Measurements from ENCODE around the gene IFI6. TPM values are rescaled to one million over a fixed set of nuclear protein-coding genes. Genes with fewer than 3 reads are reported as not detected.
"Not testable (repeated sequence)": the region's sequence is repeated elsewhere in the genome, so short reads cannot be mapped to it uniquely, and the experiment has no call there.

IFI6 gene
- total RNA-seq, 4 donors from 2014 or later, result 28.2 to 79.3 (median 69.4) TPM

DNA sequence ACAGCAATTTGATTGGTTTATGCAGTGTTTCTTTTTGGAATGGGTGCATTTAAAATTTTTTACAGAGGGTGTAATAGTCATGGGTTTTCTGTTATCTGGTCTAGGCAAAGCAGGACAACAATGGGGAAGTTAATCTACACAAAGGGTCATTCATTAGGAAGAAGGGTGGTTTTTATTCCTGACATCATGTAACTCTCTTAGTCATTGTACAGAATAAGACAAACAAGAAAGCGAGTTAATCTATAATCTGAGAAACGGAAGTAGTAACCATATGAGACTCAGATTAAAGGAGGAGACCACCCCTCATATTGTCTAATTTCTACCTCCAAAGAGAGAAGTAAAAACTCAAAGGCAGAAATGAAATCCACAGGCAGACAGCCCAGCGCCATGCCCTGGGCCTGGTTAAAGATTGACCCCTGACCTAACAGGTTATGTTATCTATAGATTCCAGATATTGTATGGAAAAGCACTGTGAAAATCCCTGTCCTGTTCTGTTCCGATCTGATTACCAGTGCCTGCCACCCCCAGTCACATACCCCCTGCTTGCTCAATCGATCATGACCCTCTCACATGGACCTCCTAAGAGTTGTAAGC, 10.5 kb upstream of the IFI6 start:
- no peak for TF ChIP-seq POLR2A (IDR thresholded peaks at IDR 0.05)
- 73 to 76% methylated on average over 5 of the region's 5 CpGs for WGBS, 2 donors
- H3K36me3 ChIP-seq, result no peaks in the 10 kb centered on the region
- H3K27me3 ChIP-seq, result no peaks in the 10 kb centered on the region
- DNase-seq (ENCODE audit: low spot score in 2 of 2), result no peak
- H3K4me3 ChIP-seq, result no peak overlapping the region
- H3K27ac ChIP-seq, result no peak overlapping the region
- H3K9me3 ChIP-seq, result peaks cover 0 to 25% (median 4%) of the 10 kb centered on the region in 4 donors
- H3K4me1 ChIP-seq, result no peaks in the 10 kb centered on the region

DNA sequence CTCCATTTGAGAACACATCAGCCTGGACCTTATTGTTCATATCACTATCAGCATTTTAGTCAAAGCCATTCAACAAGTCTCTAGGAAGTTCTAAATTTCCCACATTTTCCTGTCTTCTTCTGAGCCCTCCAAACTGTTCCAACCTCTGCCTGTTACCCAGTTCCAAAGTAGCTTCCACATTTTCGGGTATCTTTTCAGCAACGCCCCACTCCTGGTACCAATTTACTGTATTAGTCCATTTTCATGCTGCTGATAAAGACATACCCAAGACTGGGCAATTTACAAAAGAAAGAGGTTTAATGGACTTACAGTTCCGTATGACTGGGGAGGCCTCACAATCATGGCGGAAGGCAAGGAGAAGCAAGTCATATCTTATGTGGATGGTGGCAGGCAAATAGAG, 9.6 kb upstream of the IFI6 start:
- DNase-seq (ENCODE audit: low spot score in 2 of 2); H3K36me3 ChIP-seq; H3K27ac ChIP-seq; H3K4me1 ChIP-seq; H3K27me3 ChIP-seq; H3K4me3 ChIP-seq: not testable (repeated sequence)
- H3K9me3 ChIP-seq, result peaks cover 0 to 25% (median 4%) of the 10 kb centered on the region in 4 donors
- WGBS, 2 donors, result 97% methylated on average over 4 of the region's 4 CpGs

GRCh38 chr1:27680225-27680791, 8.3 kb upstream of the IFI6 start:
- H3K4me3 ChIP-seq; H3K27ac ChIP-seq; DNase-seq (ENCODE audit: low spot score in 2 of 2); H3K4me1 ChIP-seq; H3K27me3 ChIP-seq; H3K36me3 ChIP-seq: not testable (repeated sequence)
- peaks cover 0 to 25% (median 4%) of the 10 kb centered on the region in 4 donors for H3K9me3 ChIP-seq
- WGBS, 2 donors, result 90 to 100% methylated on average over 2 of the region's 2 CpGs

- Histone ChIP-seq H3K27me3 (no peaks in the 10 kb centered on the region), H3K9me3 (peaks cover 0 to 25% (median 4%) of the 10 kb centered on the region in 4 donors), H3K27ac (no peak overlapping the region), H3K36me3 (no peaks in the 10 kb centered on the region), H3K4me1 (no peaks in the 10 kb centered on the region), H3K4me3 (no peak overlapping the region)
- no peak for DNase-seq (ENCODE audit: low spot score in 2 of 2)
- TF ChIP-seq CTCF (IDR thresholded peaks at IDR 0.05), result no peak
- TF ChIP-seq POLR2A (IDR thresholded peaks at IDR 0.05), result no peak
- no peak for TF ChIP-seq EP300 (IDR thresholded peaks at IDR 0.05)
Measured at GRCh38 chr1:27678747-27679146, 6.8 kb upstream of the IFI6 start.

DNA sequence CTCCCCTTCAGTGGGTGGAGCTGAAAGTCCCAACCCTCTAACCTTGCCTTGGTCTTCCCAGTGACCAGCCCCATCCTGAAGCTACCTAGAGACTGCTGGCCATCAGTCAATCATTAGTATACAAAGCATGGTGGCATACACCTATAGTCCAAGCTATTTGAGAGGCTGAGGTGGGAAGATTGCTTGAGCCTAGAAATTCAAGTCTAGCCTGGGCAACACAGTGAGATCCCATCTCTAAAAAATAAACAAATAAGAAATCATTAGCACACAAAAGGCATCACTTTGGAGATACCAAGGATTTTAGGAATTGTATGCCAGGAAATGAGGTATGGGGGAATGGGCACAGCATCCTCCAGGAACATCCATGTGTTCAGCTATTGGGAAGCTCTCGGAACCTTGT, 4.4 kb upstream of the IFI6 start:
- Histone ChIP-seq H3K9me3 (peaks cover 0 to 14% (median 3%) of the 10 kb centered on the region in 4 donors), H3K27ac (no peak overlapping the region), H3K36me3 (no peaks in the 10 kb centered on the region), H3K4me1 (peaks cover 0 to 13% (median 11%) of the 10 kb centered on the region in 4 donors), H3K4me3 (no peak overlapping the region), H3K27me3 (no peaks in the 10 kb centered on the region)
- TF ChIP-seq POLR2A (IDR thresholded peaks at IDR 0.05), result no peak
- TF ChIP-seq CTCF (IDR thresholded peaks at IDR 0.05), result no peak
- TF ChIP-seq EP300 (IDR thresholded peaks at IDR 0.05), result no peak
- WGBS, 2 donors, result 94 to 97% methylated on average over 1 of the region's 1 CpG
- DNase-seq (ENCODE audit: low spot score in 2 of 2), result no peak

DNA sequence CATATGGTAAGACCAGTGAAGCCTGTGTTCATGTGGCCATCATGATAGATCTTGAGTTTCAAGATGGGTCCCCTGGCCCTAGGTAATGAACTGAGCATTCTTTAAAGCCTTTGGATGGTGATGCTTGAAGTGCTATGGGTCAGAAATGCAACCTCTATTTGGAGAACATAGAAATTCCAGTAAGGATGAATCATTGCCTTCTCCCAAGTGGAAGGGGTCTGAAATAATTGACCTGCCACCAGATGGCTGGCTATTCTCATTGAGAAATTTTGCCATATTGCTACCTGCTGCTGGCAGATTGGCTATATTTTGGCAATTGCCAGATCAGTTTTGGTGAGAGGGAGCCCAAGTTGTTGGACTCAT, 739 bp upstream of the IFI6 start:
- Histone ChIP-seq H3K4me3 (peak overlapping the region in 3 of 4 donors; percentile 46 to 62 (median 50)), H3K27ac (peak overlapping the region; percentile 74 to 93 (median 86)), H3K9me3 (no peaks in the 10 kb centered on the region), H3K4me1 (peaks cover 0 to 46% (median 26%) of the 10 kb centered on the region in 4 donors), H3K36me3 (peaks cover 0 to 7% (median 0%) of the 10 kb centered on the region in 3 donors), H3K27me3 (no peaks in the 10 kb centered on the region)
- no peak for DNase-seq (ENCODE audit: low spot score in 2 of 2)
- TF ChIP-seq EP300 (IDR thresholded peaks at IDR 0.05) (no peak), CTCF (IDR thresholded peaks at IDR 0.05) (no peak), POLR2A (IDR thresholded peaks at IDR 0.05) (no peak)
